SK-N-SH treated with all-trans-retinoic acid at 6 μM for 48 hours (cell line): ENCODE data around the gene FDX2.

ENCODE experiments used
- ATAC-seq: fragments of 200-7000 bp; cut with Tn5 transposase; 3 replicates; pipeline ENCODE4 v1.9.1; 2020; ENCODE audit warnings: mild to moderate bottlenecking, moderate library complexity
- ARNTL ChIP-seq: fragments of 450-650 bp; formaldehyde crosslinking; IDR thresholded peaks from 2 replicates; pipeline ENCODE4 v1.5.0; 2020; ENCODE audit warnings: low read depth, mild to moderate bottlenecking, moderate library complexity, borderline replicate concordance
- CSDC2 ChIP-seq: fragments of 250-450 bp; sonication (Bioruptor Pico); IDR thresholded peaks from 2 replicates; pipeline ENCODE4 v1.5.0; 2020; ENCODE audit warnings: mild to moderate bottlenecking, moderate library complexity
- ISL1 ChIP-seq: fragments of 250-450 bp; sonication (Bioruptor Pico); IDR thresholded peaks from 2 replicates; pipeline ENCODE4 v2.1.2; 2022; ENCODE audit warnings: mild to moderate bottlenecking, moderate library complexity
- OSR1 ChIP-seq: fragments of 250-450 bp; sonication (Bioruptor Pico); IDR thresholded peaks from 2 replicates; pipeline ENCODE4 v1.8.0; 2022; ENCODE audit warnings: moderate library complexity, mild to moderate bottlenecking, inconsistent platforms
- RARB ChIP-seq: fragments of 250-450 bp; sonication (Bioruptor Pico); IDR thresholded peaks from 2 replicates; pipeline ENCODE4 v1.8.0; 2021; ENCODE audit warnings: mild to moderate bottlenecking, moderate library complexity
- SNAI2 ChIP-seq: fragments of 250-450 bp; sonication (Bioruptor Pico); IDR thresholded peaks from 2 replicates; pipeline ENCODE4 v1.5.0; 2020; ENCODE audit warnings: mild to moderate bottlenecking, moderate library complexity
- TCF4 ChIP-seq: fragments of 250-450 bp; sonication (Bioruptor Pico); IDR thresholded peaks from 2 replicates; pipeline ENCODE4 v1.8.0; 2021; ENCODE audit warnings: mild to moderate bottlenecking, moderate library complexity, borderline replicate concordance
- ZFP3 ChIP-seq: fragments of 250-450 bp; sonication (Bioruptor Pico); IDR thresholded peaks from 2 replicates; pipeline ENCODE4 v1.5.0; 2020; ENCODE audit warnings: mild to moderate bottlenecking, moderate library complexity
- ZFP30 ChIP-seq: fragments of 450-650 bp; formaldehyde crosslinking; IDR thresholded peaks from 2 replicates; pipeline ENCODE4 v1.5.0; 2022; ENCODE audit warnings: mild to moderate bottlenecking, moderate library complexity
- ZNF70 ChIP-seq: fragments of 450-650 bp; formaldehyde crosslinking; IDR thresholded peaks from 2 replicates; pipeline ENCODE4 v1.5.0; 2020; ENCODE audit warnings: mild to moderate bottlenecking, moderate library complexity
- ZNF8 ChIP-seq: fragments of 450-650 bp; formaldehyde crosslinking; IDR thresholded peaks from 2 replicates; pipeline ENCODE4 v1.5.0; 2020; ENCODE audit warnings: mild to moderate bottlenecking, moderate library complexity
- TF ChIP-seq, protein P1 (sequence below): fragments of 250-450 bp; sonication (Bioruptor Pico); IDR thresholded peaks from 2 replicates; pipeline ENCODE4 v1.5.1; 2021; ENCODE audit warnings: mild to moderate bottlenecking, moderate library complexity
- TF ChIP-seq, protein P2 (sequence below): fragments of 250-450 bp; sonication (Bioruptor Pico); IDR thresholded peaks from 2 replicates; pipeline ENCODE4 v1.5.0; 2020; ENCODE audit warnings: mild to moderate bottlenecking, moderate library complexity
- TF ChIP-seq, protein P3 (sequence below): fragments of 250-450 bp; sonication (Bioruptor Pico); IDR thresholded peaks from 2 replicates; pipeline ENCODE4 v1.5.1; 2020; ENCODE audit warnings: low read depth, mild to moderate bottlenecking, moderate library complexity
- TF ChIP-seq, protein P4 (sequence below): fragments of 250-450 bp; sonication (Bioruptor Pico); IDR thresholded peaks from 2 replicates; pipeline ENCODE4 v1.8.0; 2021; ENCODE audit warnings: low read depth, mild to moderate bottlenecking, moderate library complexity, borderline replicate concordance

The FDX2 gene

DNA sequence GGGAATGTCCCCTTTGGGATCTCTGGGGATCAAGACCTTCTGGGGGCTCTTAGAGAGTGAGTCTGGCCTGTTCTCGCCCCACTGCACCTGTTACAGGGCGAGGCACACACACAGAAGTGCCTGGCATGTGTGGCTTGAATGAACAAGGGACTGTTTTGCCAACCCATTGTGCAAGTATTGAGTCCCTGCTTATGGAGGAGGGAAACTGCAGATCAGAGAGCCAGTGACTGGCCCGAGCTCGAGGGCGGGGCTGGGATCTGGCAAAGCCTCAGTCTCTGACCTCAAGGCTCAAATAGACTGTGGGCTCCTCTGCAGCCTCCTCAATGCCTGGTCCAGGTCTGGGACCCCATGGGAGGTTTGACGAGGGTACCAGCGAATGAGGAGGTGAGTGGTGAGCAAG, 12.0 kb upstream of the FDX2 start (continued):
- TF ChIP-seq, protein P1, sequence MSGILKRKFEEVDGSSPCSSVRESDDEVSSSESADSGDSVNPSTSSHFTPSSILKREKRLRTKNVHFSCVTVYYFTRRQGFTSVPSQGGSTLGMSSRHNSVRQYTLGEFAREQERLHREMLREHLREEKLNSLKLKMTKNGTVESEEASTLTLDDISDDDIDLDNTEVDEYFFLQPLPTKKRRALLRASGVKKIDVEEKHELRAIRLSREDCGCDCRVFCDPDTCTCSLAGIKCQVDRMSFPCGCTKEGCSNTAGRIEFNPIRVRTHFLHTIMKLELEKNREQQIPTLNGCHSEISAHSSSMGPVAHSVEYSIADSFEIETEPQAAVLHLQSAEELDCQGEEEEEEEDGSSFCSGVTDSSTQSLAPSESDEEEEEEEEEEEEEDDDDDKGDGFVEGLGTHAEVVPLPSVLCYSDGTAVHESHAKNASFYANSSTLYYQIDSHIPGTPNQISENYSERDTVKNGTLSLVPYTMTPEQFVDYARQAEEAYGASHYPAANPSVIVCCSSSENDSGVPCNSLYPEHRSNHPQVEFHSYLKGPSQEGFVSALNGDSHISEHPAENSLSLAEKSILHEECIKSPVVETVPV (CRISPR knock-in tag), result no peak
- TF ChIP-seq ZNF8 (CRISPR knock-in tag) (no peak), ZNF70 (CRISPR knock-in tag) (no peak)

DNA sequence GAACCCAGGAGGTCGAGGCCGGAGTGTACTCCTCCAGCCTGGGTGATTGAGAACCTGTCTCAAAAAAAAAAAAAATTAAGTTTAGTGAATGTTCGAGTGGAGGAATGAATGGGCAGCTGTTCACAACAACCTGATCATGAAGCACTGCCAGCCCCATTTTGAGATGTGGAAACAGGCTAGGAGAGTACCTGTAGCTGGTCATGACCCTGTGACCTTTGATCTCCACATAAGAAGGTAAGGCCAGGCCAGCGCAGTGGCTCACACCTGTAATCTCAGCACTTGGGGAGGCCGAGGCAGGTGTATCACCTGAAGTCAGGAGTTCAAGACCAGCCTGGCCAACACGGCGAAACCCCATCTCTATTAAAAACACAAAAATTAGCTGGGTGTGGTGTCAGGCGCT, 9.9 kb upstream of the FDX2 start:
- ATAC-seq, result no peak
- TF ChIP-seq, protein P1 (CRISPR knock-in tag), result no peak
- TF ChIP-seq, protein P2, sequence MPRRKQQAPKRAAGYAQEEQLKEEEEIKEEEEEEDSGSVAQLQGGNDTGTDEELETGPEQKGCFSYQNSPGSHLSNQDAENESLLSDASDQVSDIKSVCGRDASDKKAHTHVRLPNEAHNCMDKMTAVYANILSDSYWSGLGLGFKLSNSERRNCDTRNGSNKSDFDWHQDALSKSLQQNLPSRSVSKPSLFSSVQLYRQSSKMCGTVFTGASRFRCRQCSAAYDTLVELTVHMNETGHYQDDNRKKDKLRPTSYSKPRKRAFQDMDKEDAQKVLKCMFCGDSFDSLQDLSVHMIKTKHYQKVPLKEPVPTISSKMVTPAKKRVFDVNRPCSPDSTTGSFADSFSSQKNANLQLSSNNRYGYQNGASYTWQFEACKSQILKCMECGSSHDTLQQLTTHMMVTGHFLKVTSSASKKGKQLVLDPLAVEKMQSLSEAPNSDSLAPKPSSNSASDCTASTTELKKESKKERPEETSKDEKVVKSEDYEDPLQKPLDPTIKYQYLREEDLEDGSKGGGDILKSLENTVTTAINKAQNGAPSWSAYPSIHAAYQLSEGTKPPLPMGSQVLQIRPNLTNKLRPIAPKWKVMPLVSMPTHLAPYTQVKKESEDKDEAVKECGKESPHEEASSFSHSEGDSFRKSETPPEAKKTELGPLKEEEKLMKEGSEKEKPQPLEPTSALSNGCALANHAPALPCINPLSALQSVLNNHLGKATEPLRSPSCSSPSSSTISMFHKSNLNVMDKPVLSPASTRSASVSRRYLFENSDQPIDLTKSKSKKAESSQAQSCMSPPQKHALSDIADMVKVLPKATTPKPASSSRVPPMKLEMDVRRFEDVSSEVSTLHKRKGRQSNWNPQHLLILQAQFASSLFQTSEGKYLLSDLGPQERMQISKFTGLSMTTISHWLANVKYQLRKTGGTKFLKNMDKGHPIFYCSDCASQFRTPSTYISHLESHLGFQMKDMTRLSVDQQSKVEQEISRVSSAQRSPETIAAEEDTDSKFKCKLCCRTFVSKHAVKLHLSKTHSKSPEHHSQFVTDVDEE (CRISPR knock-in tag), result no peak
- TF ChIP-seq ZNF70 (CRISPR knock-in tag) (no peak), ZFP3 (CRISPR knock-in tag) (no peak), RARB (CRISPR knock-in tag) (no peak), OSR1 (no peak), ISL1 (no peak), TCF4 (CRISPR knock-in tag) (no peak), ARNTL (CRISPR knock-in tag) (no peak), CSDC2 (CRISPR knock-in tag) (no peak)
- TF ChIP-seq, protein P3, sequence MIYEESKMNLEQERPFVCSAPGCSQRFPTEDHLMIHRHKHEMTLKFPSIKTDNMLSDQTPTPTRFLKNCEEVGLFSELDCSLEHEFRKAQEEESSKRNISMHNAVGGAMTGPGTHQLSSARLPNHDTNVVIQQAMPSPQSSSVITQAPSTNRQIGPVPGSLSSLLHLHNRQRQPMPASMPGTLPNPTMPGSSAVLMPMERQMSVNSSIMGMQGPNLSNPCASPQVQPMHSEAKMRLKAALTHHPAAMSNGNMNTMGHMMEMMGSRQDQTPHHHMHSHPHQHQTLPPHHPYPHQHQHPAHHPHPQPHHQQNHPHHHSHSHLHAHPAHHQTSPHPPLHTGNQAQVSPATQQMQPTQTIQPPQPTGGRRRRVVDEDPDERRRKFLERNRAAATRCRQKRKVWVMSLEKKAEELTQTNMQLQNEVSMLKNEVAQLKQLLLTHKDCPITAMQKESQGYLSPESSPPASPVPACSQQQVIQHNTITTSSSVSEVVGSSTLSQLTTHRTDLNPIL (CRISPR knock-in tag), result no peak

DNA sequence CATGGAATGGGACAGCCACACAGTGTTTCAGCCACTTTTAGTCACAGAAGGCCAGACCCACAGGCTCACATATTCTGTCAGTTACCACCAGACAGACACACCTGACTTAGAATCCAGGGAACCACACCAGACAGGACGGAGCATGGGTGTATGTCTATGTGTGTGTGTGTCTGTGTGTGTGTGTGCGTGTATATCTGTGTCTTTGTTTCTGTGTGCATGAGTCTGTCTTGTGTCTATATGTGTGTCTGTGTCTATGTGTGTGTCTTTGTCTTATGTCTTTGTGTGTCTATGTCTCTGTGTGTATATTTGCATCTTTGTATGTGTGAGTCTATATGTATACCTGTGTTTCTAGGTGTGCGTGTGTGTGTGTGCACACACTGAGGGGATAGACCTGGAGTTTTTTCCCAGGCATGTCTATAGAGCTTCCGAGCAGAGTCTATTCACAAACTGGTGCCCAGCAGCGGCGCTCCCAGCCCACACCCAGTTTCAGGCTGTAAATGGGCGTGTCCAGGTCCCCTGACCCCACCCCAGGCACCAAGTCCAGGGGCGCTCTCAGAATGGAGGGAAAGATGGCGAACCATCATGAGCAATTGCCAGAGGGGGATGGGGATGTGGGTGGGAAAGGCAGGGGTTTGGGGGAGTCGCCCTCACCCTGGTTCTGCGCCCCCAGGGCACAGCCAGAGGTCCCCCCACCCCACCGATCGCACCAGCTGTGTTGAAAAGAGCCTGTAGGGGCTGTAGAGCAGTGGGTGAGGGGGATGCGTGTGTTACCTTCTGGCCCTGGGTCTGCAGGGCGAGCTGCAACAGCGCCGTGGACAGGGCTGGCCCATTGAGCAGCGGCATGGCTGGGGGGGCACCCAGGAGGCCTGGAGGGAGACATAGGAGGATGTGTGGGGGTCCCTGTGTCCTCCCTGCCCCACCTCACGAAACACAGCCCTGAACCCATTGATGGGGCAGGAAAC, 6.3 kb upstream of the FDX2 start:
- no peak for ATAC-seq
- no peak for TF ChIP-seq ZFP3 (CRISPR knock-in tag)
- TF ChIP-seq, protein P1 (CRISPR knock-in tag), result no peak
- no peak for TF ChIP-seq ZNF8 (CRISPR knock-in tag)

DNA sequence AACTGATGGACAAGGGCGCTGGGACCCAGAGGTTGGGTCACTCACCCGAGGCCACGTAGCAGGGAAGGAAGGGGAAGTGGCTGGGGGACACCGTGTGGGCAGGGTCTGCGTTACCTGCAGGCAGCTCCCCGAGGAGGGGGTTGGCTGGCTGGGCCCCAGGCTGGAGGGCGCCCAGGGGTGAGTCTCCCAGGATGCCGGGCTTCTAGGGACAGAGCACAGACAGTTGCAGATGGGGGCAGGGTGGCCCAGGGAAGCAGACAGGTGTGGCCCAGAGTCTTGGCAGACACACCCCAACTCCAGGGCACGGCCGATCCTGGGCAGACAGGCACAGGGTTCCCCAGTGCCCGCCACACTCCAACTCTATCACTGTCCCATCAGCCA, 5.6 kb upstream of the FDX2 start:
- TF ChIP-seq, protein P4, sequence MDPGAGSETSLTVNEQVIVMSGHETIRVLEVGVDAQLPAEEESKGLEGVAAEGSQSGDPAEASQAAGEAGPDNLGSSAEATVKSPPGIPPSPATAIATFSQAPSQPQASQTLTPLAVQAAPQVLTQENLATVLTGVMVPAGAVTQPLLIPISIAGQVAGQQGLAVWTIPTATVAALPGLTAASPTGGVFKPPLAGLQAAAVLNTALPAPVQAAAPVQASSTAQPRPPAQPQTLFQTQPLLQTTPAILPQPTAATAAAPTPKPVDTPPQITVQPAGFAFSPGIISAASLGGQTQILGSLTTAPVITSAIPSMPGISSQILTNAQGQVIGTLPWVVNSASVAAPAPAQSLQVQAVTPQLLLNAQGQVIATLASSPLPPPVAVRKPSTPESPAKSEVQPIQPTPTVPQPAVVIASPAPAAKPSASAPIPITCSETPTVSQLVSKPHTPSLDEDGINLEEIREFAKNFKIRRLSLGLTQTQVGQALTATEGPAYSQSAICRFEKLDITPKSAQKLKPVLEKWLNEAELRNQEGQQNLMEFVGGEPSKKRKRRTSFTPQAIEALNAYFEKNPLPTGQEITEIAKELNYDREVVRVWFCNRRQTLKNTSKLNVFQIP (CRISPR knock-in tag), result no peak
- TF ChIP-seq ZNF70 (CRISPR knock-in tag) (no peak), ZFP30 (CRISPR knock-in tag) (no peak), SNAI2 (CRISPR knock-in tag) (no peak), OSR1 (no peak), ARNTL (CRISPR knock-in tag) (no peak), RARB (CRISPR knock-in tag) (no peak)
- TF ChIP-seq, protein P2 (CRISPR knock-in tag), result no peak
- ATAC-seq, result no peak
